Astrocyte of the spinal cord (primary cell): ENCODE results near the gene PALLD.

Experiments used
- DNase-seq: peaks from one replicate; pipeline ENCODE4 v3.0.0; 2011; ENCODE audit warnings: low read depth, low spot score
- H3K4me3 ChIP-seq: 2 replicates; pipeline ENCODE4 v1.5.1; 2011; ENCODE audit warnings: low read depth, mild to moderate bottlenecking, low read length, moderate library complexity
- CTCF ChIP-seq: IDR thresholded peaks from 2 replicates; pipeline ENCODE4 v1.5.1; 2012; ENCODE audit warnings: low read depth, mild to moderate bottlenecking, low read length, inconsistent platforms
- in situ Hi-C: cut with HindIII; loops from 2 replicates; pipeline ENCODE4 v1.10.0; 2017; ENCODE audit warnings: low sequenced_read_pairs

Gene PALLD

DNA sequence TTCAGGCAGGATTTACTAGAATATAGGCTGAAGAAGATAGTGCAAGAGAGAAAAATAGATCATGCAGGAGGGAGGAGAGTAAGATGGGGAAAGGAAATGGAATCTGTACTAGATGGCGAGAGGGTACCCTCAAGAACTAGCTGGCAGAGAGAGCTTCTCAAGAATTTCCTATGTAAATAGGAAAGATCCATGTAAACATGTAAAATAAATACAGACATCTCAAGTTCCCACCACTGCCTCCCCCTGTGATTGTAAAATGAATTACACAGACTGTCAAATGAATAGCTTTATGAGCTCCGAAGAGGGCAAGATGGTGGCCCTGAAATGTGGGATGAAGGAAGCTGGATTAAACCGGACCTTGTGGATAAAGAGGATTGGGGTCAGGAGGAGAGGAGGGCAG lies 178.0 kb downstream of the PALLD start:
- no peak overlapping the region for H3K4me3 ChIP-seq
- in situ Hi-C loops: no loop called here
- no peak for DNase-seq
- no peak for TF ChIP-seq CTCF

- no peak overlapping the region for H3K4me3 ChIP-seq
- TF ChIP-seq CTCF: no peak
- DNase-seq: no peak
- in situ Hi-C loops: no loop called here
These were observed 180.2 kb downstream of the PALLD start for GRCh38 chr4:168677063-168677462.

DNA sequence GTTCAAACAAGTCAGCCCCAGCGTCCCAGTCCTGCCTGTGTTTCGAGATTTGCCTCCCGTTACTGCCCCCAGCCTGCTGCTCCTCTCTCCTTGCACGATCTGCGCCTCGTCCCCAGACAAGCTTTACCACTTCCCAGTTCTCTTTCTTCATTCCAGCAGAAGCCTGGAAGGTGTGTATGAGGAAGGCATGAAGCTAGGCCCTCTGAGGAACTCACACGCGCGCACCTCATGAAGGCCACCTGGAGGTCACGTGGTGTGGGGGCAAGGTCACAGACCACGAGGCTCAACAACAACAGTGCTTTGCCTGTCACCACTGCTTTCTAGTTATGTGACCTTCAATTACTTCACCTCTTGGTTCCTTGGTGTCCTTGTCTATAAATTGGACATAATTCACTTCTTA lies 181.0 kb downstream of the PALLD start:
- H3K4me3 ChIP-seq: no peak overlapping the region
- no peak for TF ChIP-seq CTCF
- DNase-seq: no peak
- in situ Hi-C loops: no loop called here

GRCh38 chr4:168678751-168679366 lies 182.0 kb downstream of the PALLD start:
- TF ChIP-seq CTCF: no peak
- no peak for DNase-seq
- H3K4me3 ChIP-seq: no peak overlapping the region
- in situ Hi-C loops: no loop called here

GRCh38 chr4:168679397-168679796 lies 182.5 kb downstream of the PALLD start:
- no peak overlapping the region for H3K4me3 ChIP-seq
- TF ChIP-seq CTCF: no peak
- in situ Hi-C loops: no loop called here
- DNase-seq: no peak

DNA sequence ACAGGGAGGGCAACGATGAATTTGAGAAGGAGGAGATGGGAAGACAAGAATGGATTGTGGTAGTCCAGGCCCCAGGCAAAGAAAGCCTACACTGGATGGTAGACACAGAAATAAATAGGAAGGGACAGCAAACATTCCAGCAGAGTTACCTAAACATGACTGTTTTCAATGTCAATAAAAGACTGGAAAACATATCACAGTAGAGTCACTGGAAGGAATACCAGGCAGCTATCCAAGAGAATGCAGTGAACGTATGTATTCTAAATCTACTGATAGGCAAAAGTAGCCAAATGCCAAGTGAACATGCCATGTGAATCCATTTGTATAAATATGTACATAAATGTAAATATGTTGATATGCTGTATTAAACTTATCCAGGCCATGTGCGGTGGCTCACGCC lies 183.0 kb downstream of the PALLD start:
- no peak for DNase-seq
- TF ChIP-seq CTCF: no peak
- no peak overlapping the region for H3K4me3 ChIP-seq
- in situ Hi-C loops: no loop called here
